ENCODE data around the gene UPF3A. TPM values are rescaled to one million over a fixed set of nuclear protein-coding genes. Genes with fewer than 3 reads are reported as not detected.

UPF3A gene, protein sequence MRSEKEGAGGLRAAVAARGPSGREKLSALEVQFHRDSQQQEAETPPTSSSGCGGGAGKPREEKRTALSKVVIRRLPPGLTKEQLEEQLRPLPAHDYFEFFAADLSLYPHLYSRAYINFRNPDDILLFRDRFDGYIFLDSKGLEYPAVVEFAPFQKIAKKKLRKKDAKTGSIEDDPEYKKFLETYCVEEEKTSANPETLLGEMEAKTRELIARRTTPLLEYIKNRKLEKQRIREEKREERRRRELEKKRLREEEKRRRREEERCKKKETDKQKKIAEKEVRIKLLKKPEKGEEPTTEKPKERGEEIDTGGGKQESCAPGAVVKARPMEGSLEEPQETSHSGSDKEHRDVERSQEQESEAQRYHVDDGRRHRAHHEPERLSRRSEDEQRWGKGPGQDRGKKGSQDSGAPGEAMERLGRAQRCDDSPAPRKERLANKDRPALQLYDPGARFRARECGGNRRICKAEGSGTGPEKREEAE
- total RNA-seq = 19.3 and 19.5 TPM in 2 replicates

DNA sequence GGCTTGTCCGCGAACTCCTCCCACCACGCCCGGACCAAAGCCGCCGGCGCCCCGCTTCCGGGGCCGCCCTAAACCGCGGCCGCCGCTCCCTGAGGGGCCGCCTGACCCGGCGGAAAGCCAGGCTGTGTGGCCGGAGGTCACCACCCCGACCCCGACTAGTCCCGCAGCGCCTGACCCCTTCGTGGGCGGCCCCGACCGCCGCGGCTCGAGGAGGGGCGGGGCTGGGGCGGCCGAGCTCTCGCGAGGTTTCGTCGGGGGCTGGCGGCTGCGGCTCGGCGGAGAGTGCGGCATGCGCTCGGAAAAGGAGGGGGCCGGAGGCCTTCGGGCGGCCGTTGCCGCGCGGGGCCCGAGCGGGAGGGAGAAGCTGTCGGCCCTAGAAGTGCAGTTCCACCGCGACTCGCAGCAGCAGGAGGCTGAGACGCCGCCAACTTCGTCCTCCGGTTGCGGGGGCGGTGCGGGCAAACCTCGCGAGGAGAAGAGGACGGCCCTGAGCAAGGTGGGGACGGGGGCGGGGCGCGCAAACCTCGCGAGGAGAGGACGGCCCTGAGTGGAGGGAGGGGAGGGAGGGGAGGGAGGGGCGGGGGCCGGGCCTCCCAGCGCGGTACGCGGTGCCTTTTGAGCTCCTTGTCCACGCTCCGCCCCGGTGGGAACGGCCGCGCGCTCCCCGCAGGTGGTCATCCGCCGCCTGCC lies at the start of gene UPF3A:
UPF3A (plus strand) TSS at position 251 of the 690 bp plus-strand sequence; CDS start at position 290, 39 bp downstream.
- TF ChIP-seq CTCF (conservative IDR thresholded peaks at IDR 0.05; ENCODE audit: low read depth, low read length) = no peak
- peak within 1 kb of the TSS; percentile 63 for H3K4me3 ChIP-seq (ENCODE audit: low read depth, low read length)
- no peak for DNase-seq (ENCODE audit: low read depth)

GRCh38 chr13:114231886-114232285 lies 49.5 kb upstream of the UPF3A start:
- no peak overlapping the region for H3K4me3 ChIP-seq (ENCODE audit: low read depth, low read length)
- DNase-seq (ENCODE audit: low read depth) = no peak
- TF ChIP-seq CTCF (conservative IDR thresholded peaks at IDR 0.05; ENCODE audit: low read depth, low read length) = no peak

GRCh38 chr13:114234266-114234644 lies 47.1 kb upstream of the UPF3A start:
- DNase-seq (ENCODE audit: low read depth) = no peak
- H3K4me3 ChIP-seq (ENCODE audit: low read depth, low read length) = peak overlapping the region; percentile 86
- TF ChIP-seq CTCF (conservative IDR thresholded peaks at IDR 0.05; ENCODE audit: low read depth, low read length) = no peak

- H3K4me3 ChIP-seq (ENCODE audit: low read depth, low read length) = peak within 1 kb of the TSS; percentile 86
- TF ChIP-seq CTCF (conservative IDR thresholded peaks at IDR 0.05; ENCODE audit: low read depth, low read length) = no peak
- peak; percentile 31 for DNase-seq (ENCODE audit: low read depth)
These were observed 46.6 kb upstream of the UPF3A start, which contains the start of gene CDC16 for GRCh38 chr13:114234645-114235421. Gene CDC16 (plus strand): TSS chr13:114234897. CDS start chr13:114235085, 188 bp downstream.

DNA sequence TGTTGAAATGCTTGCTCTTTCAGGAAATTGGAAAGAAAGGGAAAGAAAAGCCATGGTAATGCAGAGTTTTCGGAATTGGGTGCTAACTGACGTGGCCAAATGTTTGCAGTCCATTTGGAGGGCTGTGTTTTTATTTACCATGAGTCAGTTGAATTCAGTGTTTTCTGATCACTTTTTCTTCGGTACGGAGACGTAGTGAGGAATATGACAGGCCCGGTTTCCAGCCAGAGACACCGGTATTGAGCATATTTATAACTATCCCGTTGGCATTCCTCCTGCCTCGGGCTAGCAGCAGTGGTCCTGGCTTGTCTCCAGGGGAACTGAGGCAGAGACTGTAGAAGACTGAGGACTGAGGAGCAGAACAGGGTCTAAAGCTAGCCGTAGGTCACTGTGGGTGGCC lies 45.7 kb upstream of the UPF3A start:
- no peak for TF ChIP-seq CTCF (conservative IDR thresholded peaks at IDR 0.05; ENCODE audit: low read depth, low read length)
- no peak for DNase-seq (ENCODE audit: low read depth)
- peak overlapping the region; percentile 86 for H3K4me3 ChIP-seq (ENCODE audit: low read depth, low read length)

DNA sequence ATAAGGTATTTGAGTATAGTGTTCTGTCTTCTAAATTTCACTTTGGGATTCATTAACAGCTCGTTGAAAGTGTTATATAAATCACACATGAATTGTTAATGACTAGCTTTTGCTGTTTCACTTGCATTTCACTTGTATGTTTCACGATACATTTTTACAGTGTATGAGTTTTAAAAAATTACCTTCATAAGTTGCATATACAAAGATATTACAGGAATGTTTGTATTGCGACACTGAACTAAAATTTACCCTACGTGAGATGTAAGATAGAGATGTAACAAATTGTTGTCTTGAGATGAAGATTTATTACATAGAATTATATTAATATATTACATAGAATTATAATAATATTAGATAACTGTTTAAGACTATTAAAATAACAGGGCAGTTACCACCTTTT lies 45.2 kb upstream of the UPF3A start:
- no peak for TF ChIP-seq CTCF (conservative IDR thresholded peaks at IDR 0.05; ENCODE audit: low read depth, low read length)
- H3K4me3 ChIP-seq (ENCODE audit: low read depth, low read length) = peak overlapping the region; percentile 86
- no peak for DNase-seq (ENCODE audit: low read depth)
